KOPT-K1 (cell line): ENCODE data around the gene BRAT1.

ENCODE experiments used
- H3K27ac ChIP-seq: fragments of 200-600 bp; sonication (generic); 2 replicates; pipeline ENCODE4 v1.5.1; 2016; ENCODE audit warnings: antibody characterized with exemption, mild to moderate bottlenecking, low read depth, low read length; ENCODE audit not compliant: poor library complexity, severe bottlenecking
- H3K36me3 ChIP-seq: fragments of 200-600 bp; sonication (generic); 2 replicates; pipeline ENCODE4 v1.5.1; 2017; ENCODE audit warnings: antibody characterized with exemption, mild to moderate bottlenecking, low read length, moderate library complexity; ENCODE audit not compliant: insufficient read depth
- H3K9me3 ChIP-seq: fragments of 200-600 bp; sonication (generic); 2 replicates; pipeline ENCODE4 v1.5.1; 2017; ENCODE audit warnings: antibody characterized with exemption, low read length, mild to moderate bottlenecking; ENCODE audit not compliant: insufficient read depth, poor library complexity, severe bottlenecking

Gene BRAT1

DNA sequence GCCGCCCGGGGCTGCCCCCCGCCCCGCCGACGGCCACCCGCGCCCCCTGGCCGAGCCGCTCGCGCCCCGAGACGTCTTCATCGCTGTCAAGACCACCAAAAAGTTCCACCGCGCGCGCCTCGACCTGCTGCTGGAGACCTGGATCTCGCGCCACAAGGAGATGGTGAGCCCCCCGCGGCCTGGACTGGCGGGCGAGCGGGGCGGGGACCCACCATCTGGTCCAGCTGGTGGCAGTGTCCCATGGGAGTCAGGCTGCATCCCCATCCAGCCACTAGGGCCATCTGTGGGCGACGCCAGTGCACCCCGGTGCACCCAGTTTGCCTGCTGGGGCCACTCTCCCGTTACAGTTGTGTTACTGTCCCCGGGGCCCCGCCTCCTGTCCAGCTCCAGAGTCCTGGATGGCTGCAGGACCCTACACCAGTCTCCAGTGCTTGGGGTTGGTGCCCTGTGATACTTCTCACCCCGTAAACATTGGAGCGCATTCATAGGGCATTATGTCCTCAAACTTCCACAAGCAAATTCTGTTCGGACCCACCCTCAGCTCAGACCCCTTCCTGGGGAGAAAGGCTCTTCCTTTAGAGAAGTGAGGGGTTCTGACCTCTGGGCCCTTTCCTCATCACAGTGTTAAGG lies 35.1 kb downstream of the BRAT1 start:
- H3K36me3 ChIP-seq, result no peaks in the 10 kb centered on the region
- no peaks in the 10 kb centered on the region for H3K9me3 ChIP-seq
- no peak overlapping the region for H3K27ac ChIP-seq

DNA sequence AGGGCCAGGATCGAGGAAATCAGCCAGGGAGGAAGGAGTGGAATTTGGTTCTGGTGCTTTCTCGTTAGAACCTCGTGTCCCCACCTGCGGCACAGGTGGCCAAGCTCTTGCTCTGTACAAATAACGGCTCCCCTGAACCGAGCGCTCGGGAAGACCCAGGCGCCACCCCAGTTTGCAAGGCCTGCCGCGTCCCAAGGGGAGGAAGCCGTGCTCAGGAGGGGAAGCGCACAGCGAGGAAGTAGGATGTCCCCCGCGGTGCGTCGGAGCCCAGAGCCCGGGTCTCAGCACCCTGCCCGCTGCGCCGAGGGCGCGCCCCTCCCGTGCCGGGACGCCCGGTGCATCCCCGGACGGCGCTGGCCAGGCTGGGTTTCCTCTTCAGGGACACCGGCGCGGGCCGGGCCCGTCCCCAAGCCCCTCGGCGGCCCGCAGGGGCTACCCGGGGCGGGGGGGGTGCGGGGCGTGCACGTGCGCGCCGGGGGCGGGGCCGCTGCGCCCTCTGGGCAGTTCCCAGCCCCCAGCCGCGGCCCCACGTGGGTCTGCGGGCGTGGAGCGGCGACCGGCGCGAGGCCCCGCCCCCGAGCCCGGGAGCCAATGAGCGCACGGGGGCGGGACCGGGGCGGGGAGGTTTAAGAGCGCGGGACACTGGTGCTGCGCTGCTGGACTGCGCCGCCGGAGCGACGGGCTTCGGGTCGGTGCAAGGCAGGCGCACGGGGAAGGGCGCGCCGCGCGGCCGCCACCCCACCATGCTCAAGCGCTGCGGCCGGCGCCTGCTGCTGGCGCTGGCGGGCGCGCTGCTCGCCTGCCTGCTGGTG lies 36.0 kb downstream of the BRAT1 start, which contains the start of gene LFNG:
Gene LFNG, plus strand, starts transcription at position 656 of the 812 bp plus-strand sequence. Its CDS starts 88 bp downstream, at position 744.
- H3K9me3 ChIP-seq, result no peaks in the 10 kb centered on the region
- H3K27ac ChIP-seq, result no peak within 1 kb of the TSS
- H3K36me3 ChIP-seq, result no peaks in the 10 kb centered on the region

DNA sequence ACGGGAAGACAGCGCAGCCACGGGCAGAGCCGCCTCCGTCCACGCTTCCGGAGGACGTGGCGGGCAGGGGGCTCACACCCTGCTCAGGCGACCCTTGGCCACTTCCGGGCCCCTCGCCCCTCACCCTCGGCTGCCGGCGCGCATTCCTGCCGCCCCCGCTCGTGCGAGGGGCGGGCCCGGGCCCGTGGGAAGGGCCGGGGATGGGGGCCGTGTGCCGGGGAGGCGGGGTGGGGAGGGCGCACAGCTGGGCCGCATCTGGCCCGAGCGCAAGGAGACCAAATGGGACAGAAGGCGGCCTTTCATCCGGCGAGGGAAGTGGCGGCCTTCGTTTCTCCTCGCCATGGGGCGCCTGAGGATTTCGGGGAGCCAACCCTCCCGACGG lies 36.6 kb downstream of the BRAT1 start:
- Histone ChIP-seq H3K9me3 (no peaks in the 10 kb centered on the region), H3K27ac (no peak overlapping the region), H3K36me3 (no peaks in the 10 kb centered on the region)

DNA sequence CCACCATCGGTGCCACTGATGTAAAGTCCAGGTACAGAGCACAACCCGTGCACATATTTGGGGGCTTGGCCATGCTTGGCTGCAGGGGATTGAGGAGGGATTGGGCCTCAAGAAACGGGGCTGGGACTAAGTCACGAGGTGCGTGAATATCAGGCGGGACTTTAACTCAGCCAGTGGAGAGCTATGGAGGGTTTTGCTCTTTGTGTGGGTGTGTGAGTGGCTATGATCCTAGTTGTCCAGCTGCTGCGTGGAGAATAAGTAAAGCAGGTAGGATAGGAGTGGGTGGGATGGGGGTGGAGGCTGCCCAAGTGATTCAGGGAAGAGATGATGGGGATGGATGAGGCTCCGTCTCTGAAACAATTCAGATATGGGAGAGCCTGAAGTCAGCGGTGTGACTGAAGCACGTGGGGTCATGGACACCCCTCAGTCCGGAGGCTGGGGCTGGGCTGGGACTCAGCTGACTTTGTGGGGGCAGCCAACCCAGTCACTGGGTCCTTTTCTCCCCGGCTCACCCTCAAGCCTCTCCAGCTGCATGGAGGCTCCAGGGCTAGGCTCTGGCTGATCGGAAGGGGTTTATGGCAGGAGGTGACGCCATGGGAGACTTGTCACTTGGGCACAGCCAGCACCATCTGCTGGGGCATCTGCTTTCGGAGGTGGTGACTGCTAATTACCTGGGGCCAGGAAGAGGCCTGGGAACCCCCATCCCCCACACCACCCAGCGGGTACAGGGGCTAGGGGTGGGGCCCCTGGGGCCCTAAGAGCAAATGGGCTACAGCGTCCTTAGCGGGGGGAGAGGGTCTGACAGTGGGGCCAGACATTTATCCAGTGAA lies 37.4 kb downstream of the BRAT1 start:
- Histone ChIP-seq H3K36me3 (no peaks in the 10 kb centered on the region), H3K27ac (no peak overlapping the region), H3K9me3 (no peaks in the 10 kb centered on the region)

DNA sequence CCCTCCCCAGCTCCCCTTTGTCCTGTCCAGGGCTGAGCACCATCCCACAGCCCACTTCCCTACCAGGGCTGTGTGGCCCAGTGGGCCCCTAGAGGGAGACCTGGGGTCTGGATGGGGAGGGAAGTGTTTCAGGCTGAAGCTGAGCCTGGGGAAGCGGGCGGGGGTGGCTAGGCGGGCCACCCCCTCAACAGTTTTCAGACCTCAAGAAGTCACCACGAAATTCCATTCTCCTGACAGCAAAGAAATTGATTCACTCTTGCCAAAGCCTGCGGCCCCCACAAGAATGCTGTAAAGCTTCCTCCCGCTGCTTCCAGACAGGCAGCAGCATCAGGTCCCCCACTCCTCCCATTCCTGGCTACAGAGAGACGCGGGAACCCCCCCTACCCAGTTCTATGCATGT lies 38.3 kb downstream of the BRAT1 start:
- no peaks in the 10 kb centered on the region for H3K36me3 ChIP-seq
- no peak overlapping the region for H3K27ac ChIP-seq

DNA sequence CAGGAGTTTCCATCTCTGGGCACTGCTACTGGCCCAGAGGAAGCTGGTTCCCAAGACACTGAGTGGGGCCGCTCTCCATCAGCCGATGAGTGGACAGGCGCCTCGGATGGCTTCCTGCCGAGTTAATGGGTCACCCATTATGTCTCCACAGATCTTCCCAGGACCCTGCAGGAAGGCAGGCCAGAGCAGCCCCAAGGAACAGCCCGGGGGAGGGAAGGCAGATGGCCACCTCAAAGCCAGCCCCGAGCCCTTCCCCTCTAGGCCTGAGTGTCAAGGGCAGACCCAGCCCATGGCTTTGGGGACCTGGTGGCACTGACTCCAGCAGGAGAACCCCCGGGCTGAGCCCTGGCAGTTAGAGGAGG lies 39.1 kb downstream of the BRAT1 start:
- Histone ChIP-seq H3K27ac (no peak overlapping the region), H3K9me3 (no peaks in the 10 kb centered on the region), H3K36me3 (no peaks in the 10 kb centered on the region)

More for the DNA sequence above, 38.3 kb downstream of the BRAT1 start:
- no peaks in the 10 kb centered on the region for H3K9me3 ChIP-seq

DNA sequence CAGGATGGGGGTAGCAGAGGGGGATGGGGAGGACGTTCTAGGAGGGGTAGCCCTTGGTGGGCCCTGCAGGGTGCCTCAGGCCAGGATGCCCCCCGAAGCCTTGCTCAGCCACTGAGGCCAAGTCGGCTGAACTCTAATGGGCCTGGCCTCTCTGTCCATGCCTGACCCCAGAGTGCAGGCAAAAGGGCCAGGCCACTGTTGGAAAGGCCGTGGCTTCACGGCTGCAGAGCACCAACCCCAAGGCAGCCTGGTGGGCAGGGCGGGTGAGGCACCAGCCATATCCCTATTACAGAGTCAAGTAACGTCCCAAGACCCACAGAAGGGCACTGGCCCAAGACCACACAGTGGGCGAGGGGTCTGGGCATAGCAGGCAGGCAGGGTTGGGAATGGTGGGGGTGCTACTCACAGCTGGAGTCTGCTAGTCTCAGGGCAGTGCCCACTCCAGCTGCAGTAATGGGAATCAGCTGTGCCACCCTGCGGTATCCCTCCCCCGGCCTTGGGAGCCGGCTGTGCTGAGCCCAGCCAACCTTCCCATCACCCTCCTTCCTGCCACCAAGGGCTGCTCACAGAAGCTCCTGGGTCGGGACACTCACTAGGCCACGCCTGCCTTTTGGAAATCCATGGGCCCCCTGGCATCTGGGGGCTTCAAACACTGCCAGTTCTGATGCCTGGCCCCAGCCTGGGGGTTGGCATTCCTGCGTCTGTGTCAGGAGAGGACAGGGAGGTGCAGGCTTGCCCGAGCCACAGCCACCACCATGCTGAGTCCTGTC lies 39.7 kb downstream of the BRAT1 start:
- no peak overlapping the region for H3K27ac ChIP-seq
- H3K9me3 ChIP-seq, result no peaks in the 10 kb centered on the region
- H3K36me3 ChIP-seq, result no peaks in the 10 kb centered on the region

DNA sequence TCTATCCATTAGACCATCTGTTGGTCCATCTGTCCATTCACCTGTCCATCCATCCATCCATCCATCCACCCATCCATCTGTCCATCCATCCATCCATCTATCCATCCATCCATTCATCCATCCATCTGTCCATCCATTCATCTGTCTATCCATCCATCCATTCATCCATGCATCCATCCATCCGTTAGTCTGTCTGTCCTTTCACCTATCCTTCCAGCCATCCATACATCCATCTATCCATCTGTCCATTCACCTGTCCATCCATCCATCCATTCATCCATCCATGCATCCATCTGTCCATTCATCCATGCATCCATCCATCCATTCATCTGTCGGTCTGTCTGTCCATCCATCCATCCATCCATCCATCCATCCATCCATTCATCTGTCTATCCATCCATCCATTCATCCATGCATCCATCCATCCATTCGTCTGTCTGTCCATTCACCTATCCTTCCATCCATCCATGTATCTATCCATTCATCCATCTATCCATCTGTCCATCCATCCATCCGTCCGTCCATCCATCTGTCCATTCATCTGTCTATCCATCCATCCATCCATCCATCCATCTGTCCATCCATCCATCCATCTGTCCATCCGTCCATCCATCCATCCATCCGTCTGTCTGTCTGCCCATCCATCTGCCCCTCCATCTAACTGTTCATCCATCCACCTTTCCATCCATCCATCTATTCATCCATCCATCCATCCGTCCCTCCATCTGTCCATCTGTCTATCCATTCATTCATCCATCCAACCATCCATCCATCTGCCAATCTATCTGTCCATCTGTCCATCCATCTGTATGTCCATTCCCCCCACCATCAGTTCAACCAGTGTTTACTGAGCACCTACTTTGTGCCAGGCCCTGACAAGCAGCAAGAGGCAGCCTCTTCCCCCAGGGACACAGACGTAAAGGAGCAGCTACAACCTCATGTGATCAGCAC lies 40.6 kb downstream of the BRAT1 start:
- H3K36me3 ChIP-seq, result no peaks in the 10 kb centered on the region
- no peak overlapping the region for H3K27ac ChIP-seq
- H3K9me3 ChIP-seq, result no peaks in the 10 kb centered on the region

DNA sequence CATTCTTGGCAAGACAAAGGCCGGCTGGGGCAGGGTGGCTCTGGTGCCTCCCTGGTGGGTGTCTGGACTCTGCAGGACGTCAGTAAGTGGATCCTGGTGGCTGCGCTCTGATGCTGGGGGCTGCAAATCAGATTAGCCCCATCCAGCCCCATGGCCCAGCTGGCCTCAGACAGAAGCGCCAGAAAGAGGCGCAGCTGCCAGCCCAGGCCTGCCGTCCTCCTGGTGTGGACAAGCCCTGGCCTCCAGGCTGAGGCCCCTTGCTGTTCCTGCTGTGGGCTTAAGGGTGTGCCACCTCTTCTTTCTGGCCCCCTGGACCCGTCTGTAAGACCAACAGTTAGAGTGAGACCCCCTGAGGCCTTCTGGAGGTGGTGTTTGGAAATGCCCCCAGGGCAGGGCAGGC lies 41.6 kb downstream of the BRAT1 start:
- Histone ChIP-seq H3K36me3 (no peaks in the 10 kb centered on the region), H3K27ac (no peak overlapping the region), H3K9me3 (no peaks in the 10 kb centered on the region)

DNA sequence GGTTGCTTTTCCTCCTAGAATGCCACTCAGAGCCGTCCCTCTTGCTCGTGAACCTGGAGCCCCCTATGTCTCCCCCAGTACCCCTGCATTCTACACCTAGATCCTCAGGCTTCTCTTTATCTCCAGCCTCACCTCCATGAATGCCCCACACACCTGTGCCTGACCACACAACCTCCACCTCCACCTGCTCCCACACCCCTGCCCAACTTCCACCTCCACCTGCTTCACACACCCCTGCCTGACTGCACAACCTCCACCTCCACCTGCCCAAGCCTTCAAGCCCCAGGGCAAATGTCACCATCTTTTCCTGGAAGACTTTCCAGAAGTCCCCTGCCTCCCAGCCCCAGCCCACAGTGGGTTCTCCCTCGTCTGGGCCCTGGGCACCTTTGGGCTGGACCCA lies 42.6 kb downstream of the BRAT1 start:
- Histone ChIP-seq H3K27ac (no peak overlapping the region), H3K36me3 (no peaks in the 10 kb centered on the region), H3K9me3 (no peaks in the 10 kb centered on the region)

DNA sequence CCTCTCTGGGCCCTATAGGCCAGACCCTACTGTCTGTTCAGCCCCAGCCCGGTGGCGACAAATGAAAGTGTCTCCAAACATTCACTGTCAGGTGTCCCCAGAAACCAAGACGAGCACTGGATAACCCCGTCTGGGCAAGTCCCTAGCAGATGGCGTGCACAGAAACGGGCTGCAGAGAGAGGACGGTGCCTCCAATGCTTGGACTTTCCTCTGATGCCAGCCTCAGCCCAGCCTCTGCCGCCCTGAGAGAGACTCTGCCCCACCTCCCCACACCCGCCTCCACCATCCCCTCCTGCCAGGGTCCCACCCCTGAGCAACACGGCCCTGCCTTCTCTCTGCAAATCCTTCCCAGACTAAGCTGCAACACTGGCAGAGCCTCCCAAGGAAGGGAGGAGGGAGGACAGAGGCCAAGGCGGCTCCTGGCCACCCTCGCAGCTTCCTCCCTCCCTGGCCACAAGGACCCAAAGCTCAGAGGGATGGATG lies 43.1 kb downstream of the BRAT1 start:
- H3K36me3 ChIP-seq, result no peaks in the 10 kb centered on the region
- no peaks in the 10 kb centered on the region for H3K9me3 ChIP-seq
- no peak overlapping the region for H3K27ac ChIP-seq

DNA sequence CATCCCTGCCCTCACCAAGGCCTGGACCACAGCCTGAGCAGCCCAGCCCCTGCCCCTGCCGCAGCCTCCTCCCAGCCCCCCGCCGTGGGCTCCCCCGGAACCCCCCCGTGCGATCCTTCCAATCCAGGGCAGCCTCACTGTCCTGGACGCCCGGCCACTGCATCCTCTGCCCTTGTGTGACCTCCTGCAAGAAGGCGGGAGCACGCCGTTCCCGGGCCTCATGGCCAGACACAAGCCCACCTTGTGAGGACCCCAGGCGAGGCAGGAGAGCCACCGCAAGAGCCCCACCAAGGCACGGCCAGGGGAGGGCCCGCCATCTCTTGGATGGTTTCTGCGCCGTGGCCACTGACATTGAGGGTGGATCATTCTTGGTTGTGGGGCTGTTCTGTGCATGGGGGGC lies 43.6 kb downstream of the BRAT1 start:
- Histone ChIP-seq H3K27ac (no peak overlapping the region), H3K9me3 (no peaks in the 10 kb centered on the region), H3K36me3 (no peaks in the 10 kb centered on the region)

DNA sequence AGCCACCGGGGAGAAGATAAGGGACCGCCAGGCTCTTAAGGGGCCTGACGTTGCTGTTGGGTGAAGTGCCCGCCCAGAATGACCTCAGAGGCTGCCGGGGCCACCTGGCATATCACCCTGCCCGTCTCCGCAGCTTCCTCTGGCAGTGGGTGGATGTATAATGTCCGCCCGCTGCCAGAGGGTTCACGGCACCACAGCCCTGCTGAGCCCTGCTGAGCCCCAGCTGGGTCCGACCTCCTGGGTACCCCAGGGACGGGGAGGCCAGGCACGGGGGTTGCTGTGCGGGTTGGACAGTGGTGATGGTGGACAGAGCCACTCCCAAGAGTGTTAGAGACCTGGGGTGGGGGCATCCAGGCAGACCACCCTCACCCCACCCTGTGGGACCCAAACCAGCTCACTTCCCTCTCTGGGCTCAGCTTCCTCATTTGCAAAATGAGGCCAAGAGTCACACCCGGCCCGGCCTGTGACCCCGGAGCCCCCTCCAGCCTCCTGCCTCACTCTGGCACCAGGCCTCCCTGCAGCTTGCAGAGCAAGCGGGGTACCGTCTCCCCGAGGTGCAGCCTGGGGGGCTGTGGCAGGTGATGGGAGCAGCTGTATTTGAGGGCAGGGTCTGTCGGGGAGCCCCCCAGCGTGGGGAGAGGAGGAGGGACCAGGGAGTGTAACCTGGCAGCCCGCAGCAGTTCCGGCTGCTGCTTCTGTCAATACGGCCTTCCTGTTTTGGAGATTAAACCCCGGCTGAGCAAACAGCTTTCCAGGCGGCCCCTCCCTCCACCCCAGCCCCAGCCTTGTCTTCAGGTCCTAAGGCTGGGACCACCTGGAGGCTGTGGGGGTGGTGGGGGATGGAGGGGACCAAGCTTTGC lies 44.2 kb downstream of the BRAT1 start:
- Histone ChIP-seq H3K36me3 (no peaks in the 10 kb centered on the region), H3K27ac (peak overlapping the region; percentile 32), H3K9me3 (no peaks in the 10 kb centered on the region)
